Measurements from ENCODE around the gene PIH1D2.
"Not testable (repeated sequence)": the region's sequence is repeated elsewhere in the genome, so short reads cannot be mapped to it uniquely, and the experiment has no call there.

Gene PIH1D2

GRCh38 chr11:112086422-112087191 lies 12.8 kb upstream of the PIH1D2 start, which contains the start of the genes SDHD and TIMM8B:
SDHD (plus strand) TSS chr11:112086873; CDS start chr11:112086908, 35 bp downstream.
TIMM8B (minus strand) TSS chr11:112086756; CDS start chr11:112086723, 33 bp downstream.
- Mint-ChIP-seq H3K36me3 (peaks cover 27% of the 10 kb centered on the region), H3K9me3 (ENCODE audit: low read depth) (no peaks in the 10 kb centered on the region), H3K27ac (peak within 1 kb of the TSS; percentile 99), H3K4me1 (ENCODE audit: low read depth) (peaks cover 50% of the 10 kb centered on the region), H3K4me3 (peak within 1 kb of the TSS; percentile 100), H3K27me3 (no peaks in the 10 kb centered on the region)

DNA sequence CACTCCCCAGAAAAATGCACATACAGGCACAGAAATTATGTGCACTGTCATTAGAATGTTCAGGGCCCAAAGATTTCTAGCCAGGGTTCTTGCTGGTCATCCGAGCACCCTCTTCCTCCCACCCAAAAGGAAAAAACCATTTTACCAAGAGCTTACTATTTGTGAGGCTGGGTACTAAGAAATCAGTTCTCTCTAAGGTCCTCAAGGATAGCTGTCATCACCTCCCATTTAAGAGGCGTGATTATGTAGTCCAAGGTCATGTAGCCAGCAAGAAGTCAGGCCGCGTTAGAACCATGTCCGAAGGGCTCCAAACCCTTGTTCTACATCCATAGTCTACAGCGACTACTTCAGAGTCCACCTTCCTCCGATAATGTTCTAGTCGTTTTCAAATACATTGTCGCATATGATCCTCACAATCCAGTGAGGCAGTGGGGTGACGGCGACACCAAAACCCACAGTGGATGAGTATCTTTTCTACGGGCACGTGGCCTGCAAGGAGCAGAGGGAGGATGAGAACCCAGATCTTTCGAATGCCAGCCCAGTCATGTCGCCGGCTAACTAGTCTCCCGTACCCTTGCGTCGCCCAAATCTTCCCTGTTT lies 12.1 kb upstream of the PIH1D2 start:
- peaks cover 27% of the 10 kb centered on the region for H3K36me3 Mint-ChIP-seq
- H3K27me3 Mint-ChIP-seq, result no peaks in the 10 kb centered on the region
- H3K4me1 Mint-ChIP-seq (ENCODE audit: low read depth), result peaks cover 50% of the 10 kb centered on the region
- H3K9me3 Mint-ChIP-seq (ENCODE audit: low read depth), result no peaks in the 10 kb centered on the region
- H3K27ac Mint-ChIP-seq, result peak overlapping the region; percentile 99
- peak overlapping the region; percentile 100 for H3K4me3 Mint-ChIP-seq

- peaks cover 16% of the 10 kb centered on the region for H3K36me3 Mint-ChIP-seq
- H3K27me3 Mint-ChIP-seq, result no peaks in the 10 kb centered on the region
- H3K9me3 Mint-ChIP-seq (ENCODE audit: low read depth), result no peaks in the 10 kb centered on the region
- peak overlapping the region; percentile 66 for H3K27ac Mint-ChIP-seq
- H3K4me1 Mint-ChIP-seq (ENCODE audit: low read depth), result peaks cover 30% of the 10 kb centered on the region
- H3K4me3 Mint-ChIP-seq, result peak overlapping the region; percentile 35
Observed at GRCh38 chr11:112082729-112083128, 8.9 kb upstream of the PIH1D2 start.

DNA sequence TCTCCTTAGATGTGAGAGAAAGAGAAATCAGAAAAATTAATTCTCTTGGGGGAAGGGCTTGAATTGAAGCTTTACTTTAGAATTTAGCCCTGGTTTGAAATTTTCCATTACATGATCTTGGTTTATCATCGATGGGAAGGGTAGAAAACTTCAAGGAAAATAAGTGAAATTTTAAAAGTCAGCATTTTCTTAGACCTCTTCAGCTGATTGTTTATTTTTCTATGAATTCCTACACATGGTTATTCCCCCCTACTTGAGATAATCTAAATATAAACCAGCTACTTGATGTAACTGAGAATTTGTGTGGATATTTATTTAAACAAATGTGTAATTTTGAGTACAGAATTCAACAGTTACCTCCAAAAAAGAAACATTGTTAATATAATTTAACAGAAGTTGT lies 10.9 kb downstream of the PIH1D2 start:
- no peaks in the 10 kb centered on the region for H3K9me3 Mint-ChIP-seq (ENCODE audit: low read depth)
- H3K27me3 Mint-ChIP-seq, result no peaks in the 10 kb centered on the region
- peaks cover 2% of the 10 kb centered on the region for H3K36me3 Mint-ChIP-seq
- H3K4me1 Mint-ChIP-seq (ENCODE audit: low read depth), result no peaks in the 10 kb centered on the region
- no peak overlapping the region for H3K4me3 Mint-ChIP-seq
- H3K27ac Mint-ChIP-seq, result no peak overlapping the region

DNA sequence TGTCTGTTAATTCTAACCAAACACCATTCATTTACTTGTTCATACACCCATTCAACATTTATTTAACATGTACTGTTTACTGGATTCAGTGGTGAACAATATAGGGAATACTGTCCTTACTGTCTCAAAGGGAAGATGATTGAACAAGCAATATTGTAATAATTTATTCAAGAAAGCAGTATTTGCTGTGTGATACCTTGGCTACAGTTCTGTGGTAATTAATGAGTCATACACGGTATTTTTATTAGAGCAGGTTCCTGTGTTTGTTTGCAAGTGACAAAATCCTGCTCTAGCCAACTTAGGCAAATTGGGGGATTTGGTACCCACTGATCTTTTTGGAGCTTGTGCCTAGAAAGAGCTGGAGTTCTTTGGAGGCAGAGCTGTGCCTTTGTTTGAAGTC lies 15.7 kb downstream of the PIH1D2 start:
- Mint-ChIP-seq H3K9me3 (ENCODE audit: low read depth) (no peaks in the 10 kb centered on the region), H3K36me3 (peaks cover 19% of the 10 kb centered on the region), H3K4me1 (ENCODE audit: low read depth) (peaks cover 7% of the 10 kb centered on the region), H3K27ac (no peak overlapping the region), H3K27me3 (no peaks in the 10 kb centered on the region), H3K4me3 (no peak overlapping the region)

- Mint-ChIP-seq H3K4me1 (ENCODE audit: low read depth) (peaks cover 7% of the 10 kb centered on the region), H3K27me3 (no peaks in the 10 kb centered on the region), H3K4me3 (no peak overlapping the region), H3K27ac (peak overlapping the region; percentile 30), H3K36me3 (peaks cover 23% of the 10 kb centered on the region), H3K9me3 (ENCODE audit: low read depth) (no peaks in the 10 kb centered on the region)
Observed at GRCh38 chr11:112057170-112057569, 16.6 kb downstream of the PIH1D2 start.

DNA sequence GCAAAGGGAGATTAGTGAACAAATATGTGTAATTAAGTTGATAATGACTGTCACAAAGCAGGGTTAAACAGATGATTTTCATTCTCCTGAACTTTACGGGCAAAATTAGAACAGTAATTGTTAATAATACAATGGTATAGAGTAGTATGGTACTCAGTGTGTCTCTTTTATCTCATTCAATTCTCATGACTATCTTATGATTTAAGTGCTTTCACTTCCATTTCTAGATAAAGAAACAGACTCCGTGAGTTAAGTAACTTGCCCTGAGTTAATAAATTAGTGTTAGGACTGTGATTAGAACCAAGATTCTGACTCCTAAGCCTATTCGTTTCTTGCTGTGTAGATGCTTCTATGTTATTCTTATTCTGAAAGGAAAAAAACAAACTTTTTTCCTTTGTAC lies 22.0 kb downstream of the PIH1D2 start:
- H3K27ac Mint-ChIP-seq, result no peak overlapping the region
- no peak overlapping the region for H3K4me3 Mint-ChIP-seq
- H3K27me3 Mint-ChIP-seq, result no peaks in the 10 kb centered on the region
- H3K36me3 Mint-ChIP-seq, result peaks cover 35% of the 10 kb centered on the region
- H3K4me1 Mint-ChIP-seq (ENCODE audit: low read depth), result peaks cover 23% of the 10 kb centered on the region
- no peaks in the 10 kb centered on the region for H3K9me3 Mint-ChIP-seq (ENCODE audit: low read depth)

GRCh38 chr11:112050721-112051120 lies 23.1 kb downstream of the PIH1D2 start:
- Mint-ChIP-seq H3K4me1 (ENCODE audit: low read depth) (peaks cover 22% of the 10 kb centered on the region), H3K9me3 (ENCODE audit: low read depth) (no peaks in the 10 kb centered on the region), H3K36me3 (peaks cover 39% of the 10 kb centered on the region), H3K4me3 (no peak overlapping the region), H3K27me3 (no peaks in the 10 kb centered on the region), H3K27ac (no peak overlapping the region)

- no peaks in the 10 kb centered on the region for H3K9me3 Mint-ChIP-seq (ENCODE audit: low read depth)
- no peak overlapping the region for H3K4me3 Mint-ChIP-seq
- H3K27me3 Mint-ChIP-seq, result no peaks in the 10 kb centered on the region
- H3K4me1 Mint-ChIP-seq (ENCODE audit: low read depth), result peaks cover 22% of the 10 kb centered on the region
- no peak overlapping the region for H3K27ac Mint-ChIP-seq
- peaks cover 37% of the 10 kb centered on the region for H3K36me3 Mint-ChIP-seq
Observed at GRCh38 chr11:112049777-112050176, 24.0 kb downstream of the PIH1D2 start.

GRCh38 chr11:112048256-112048655 lies 25.6 kb downstream of the PIH1D2 start:
- H3K27me3 Mint-ChIP-seq; H3K27ac Mint-ChIP-seq; H3K4me3 Mint-ChIP-seq; H3K9me3 Mint-ChIP-seq (ENCODE audit: low read depth): not testable (repeated sequence)
- Mint-ChIP-seq H3K36me3 (peaks cover 33% of the 10 kb centered on the region), H3K4me1 (ENCODE audit: low read depth) (peaks cover 22% of the 10 kb centered on the region)

DNA sequence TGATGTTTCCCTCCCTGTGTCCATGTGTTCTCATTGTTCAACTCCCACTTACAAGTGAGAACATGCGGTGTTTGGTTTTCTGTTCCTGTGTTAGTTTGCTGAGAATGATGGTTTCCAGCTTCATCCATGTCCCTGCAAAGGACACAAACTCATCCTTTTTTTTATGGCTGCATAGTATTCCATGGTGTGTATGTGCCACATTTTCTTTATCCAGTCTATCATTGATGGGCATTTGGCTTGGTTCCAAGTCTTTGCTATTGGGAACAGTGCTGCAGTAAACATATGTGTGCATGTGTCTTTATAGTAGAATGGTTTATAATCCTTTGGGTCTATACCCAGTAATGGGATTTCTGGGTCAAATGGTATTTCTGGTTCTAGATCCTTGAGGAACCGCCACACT lies 27.2 kb downstream of the PIH1D2 start:
- H3K27me3 Mint-ChIP-seq; H3K27ac Mint-ChIP-seq; H3K4me3 Mint-ChIP-seq; H3K9me3 Mint-ChIP-seq (ENCODE audit: low read depth): not testable (repeated sequence)
- H3K36me3 Mint-ChIP-seq, result peaks cover 24% of the 10 kb centered on the region
- peaks cover 33% of the 10 kb centered on the region for H3K4me1 Mint-ChIP-seq (ENCODE audit: low read depth)

DNA sequence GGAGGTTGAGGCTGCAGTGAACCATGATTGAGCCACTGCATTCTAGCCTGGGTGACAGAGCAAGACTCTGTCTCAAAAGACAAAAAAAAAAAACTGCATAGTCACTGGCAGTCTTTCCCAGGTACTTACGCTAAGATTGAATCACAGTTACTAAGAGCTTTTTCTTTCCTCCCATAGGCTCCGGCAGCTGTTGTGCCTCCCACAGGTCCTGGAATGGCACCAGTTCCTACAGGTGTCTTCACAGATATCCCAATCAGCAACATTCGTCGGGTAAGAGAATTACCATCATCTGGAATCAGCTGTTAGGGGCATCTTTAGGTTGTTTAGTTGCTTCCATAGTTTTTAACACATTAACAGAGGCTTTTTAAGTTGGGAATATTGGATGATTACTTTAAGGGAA lies 28.9 kb downstream of the PIH1D2 start:
- Mint-ChIP-seq H3K9me3 (ENCODE audit: low read depth) (no peaks in the 10 kb centered on the region), H3K27ac (no peak overlapping the region), H3K27me3 (no peaks in the 10 kb centered on the region), H3K4me3 (no peak overlapping the region), H3K36me3 (peaks cover 17% of the 10 kb centered on the region), H3K4me1 (ENCODE audit: low read depth) (peaks cover 34% of the 10 kb centered on the region)

- H3K27ac Mint-ChIP-seq, result no peak overlapping the region
- no peaks in the 10 kb centered on the region for H3K27me3 Mint-ChIP-seq
- H3K36me3 Mint-ChIP-seq, result peaks cover 15% of the 10 kb centered on the region
- H3K9me3 Mint-ChIP-seq (ENCODE audit: low read depth), result no peaks in the 10 kb centered on the region
- peaks cover 21% of the 10 kb centered on the region for H3K4me1 Mint-ChIP-seq (ENCODE audit: low read depth)
- no peak overlapping the region for H3K4me3 Mint-ChIP-seq
Observed at GRCh38 chr11:112042961-112043304, 30.9 kb downstream of the PIH1D2 start.

- peaks cover 18% of the 10 kb centered on the region for H3K4me1 Mint-ChIP-seq (ENCODE audit: low read depth)
- peak overlapping the region; percentile 12 for H3K27ac Mint-ChIP-seq
- peaks cover 16% of the 10 kb centered on the region for H3K36me3 Mint-ChIP-seq
- H3K4me3 Mint-ChIP-seq, result no peak overlapping the region
- no peaks in the 10 kb centered on the region for H3K9me3 Mint-ChIP-seq (ENCODE audit: low read depth)
- no peaks in the 10 kb centered on the region for H3K27me3 Mint-ChIP-seq
Observed at GRCh38 chr11:112042161-112042960, 31.5 kb downstream of the PIH1D2 start.

DNA sequence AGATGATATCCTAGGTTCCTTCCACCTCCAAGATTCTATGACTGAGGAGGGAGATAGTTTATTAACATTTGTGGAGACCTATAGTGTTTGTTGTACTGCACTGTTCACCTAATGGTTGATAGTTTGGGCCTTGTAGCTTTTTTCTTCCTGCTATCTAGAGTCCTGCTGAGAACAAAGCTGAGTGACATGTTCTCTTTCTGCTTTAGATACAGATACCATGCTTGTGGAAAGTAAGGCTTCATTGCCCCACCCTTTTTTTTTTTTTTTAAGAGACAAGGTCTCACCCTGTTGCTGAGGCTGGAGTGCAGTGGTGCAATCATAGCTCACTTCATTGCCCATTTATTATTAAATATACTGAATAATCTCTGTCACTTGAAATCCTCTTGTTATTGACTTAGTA lies 36.3 kb downstream of the PIH1D2 start:
- no peak overlapping the region for H3K4me3 Mint-ChIP-seq
- no peak overlapping the region for H3K27ac Mint-ChIP-seq
- no peaks in the 10 kb centered on the region for H3K27me3 Mint-ChIP-seq
- no peaks in the 10 kb centered on the region for H3K9me3 Mint-ChIP-seq (ENCODE audit: low read depth)
- H3K36me3 Mint-ChIP-seq, result peaks cover 8% of the 10 kb centered on the region
- H3K4me1 Mint-ChIP-seq (ENCODE audit: low read depth), result peaks cover 12% of the 10 kb centered on the region

Measured in activated naive CD8-positive, alpha-beta T cell (primary cell).